SK-N-SH (cell line): ENCODE measurements around the gene CLMN. TPM values are rescaled to one million over a fixed set of nuclear protein-coding genes. Genes with fewer than 3 reads are reported as not detected.

ENCODE experiments used
- CTCF ChIA-PET: fragments of 300-600, 350-600 bp; formaldehyde crosslinking; extraction: SDS; loops from one replicate; lab custom pipeline; 2021; lab: Yijun Ruan, JAX
- POLR2A ChIA-PET: fragments of 350-600 bp; sonication (Branson Sonifier 250); formaldehyde crosslinking; extraction: SDS; loops from one replicate; lab custom pipeline; 2020; ENCODE audit warnings: antibody characterized with exemption, inconsistent platforms; lab: Yijun Ruan, JAX
- DNase-seq: peaks from one replicate; pipeline ENCODE4 v3.0.0; 2012
- H2AFZ ChIP-seq: fragments of 200-600 bp; sonication (generic); 2 replicates; pipeline ENCODE4 v1.8.1; 2016; ENCODE audit warnings: antibody characterized with exemption, mild to moderate bottlenecking, low read depth
- H3F3A ChIP-seq: fragments of 200-600 bp; sonication (generic); replicated peaks from 2 replicates; pipeline ENCODE3; 2016; ENCODE audit warnings: antibody characterized with exemption, mild to moderate bottlenecking; ENCODE audit not compliant: insufficient read depth
- H3K27ac ChIP-seq, 2 experiments: fragments of 200-500 bp in 1 of 2; fragments of 200-600 bp in 1 of 2; sonication (Bioruptor generic) in 1 of 2; sonication (generic), shearing (Covaris generic) in 1 of 2; 2 replicates each; pipeline versions ENCODE4 v1.5.1 to v1.6.1; 2014 to 2016; ENCODE audit warnings: low read depth in 2 of 2, inconsistent platforms in 1 of 2, low read length in 1 of 2, mild to moderate bottlenecking in 1 of 2, mixed read lengths in 1 of 2
- H3K27me3 ChIP-seq: fragments of 200-600 bp; sonication (generic), shearing (Covaris generic); 2 replicates; pipeline ENCODE4 v1.6.1; 2016; ENCODE audit warnings: mixed run types; ENCODE audit not compliant: insufficient read depth
- H3K36me3 ChIP-seq, 2 experiments: fragments of 200-500 bp in 1 of 2; fragments of 200-600 bp in 1 of 2; sonication (Bioruptor generic) in 1 of 2; sonication (generic) in 1 of 2; replicated peaks in 1 of 2; 2 replicates each; pipeline versions ENCODE3 to v1.5.1; 2014 to 2016; ENCODE audit warnings: low read length in 1 of 2, mild to moderate bottlenecking in 1 of 2; ENCODE audit not compliant: insufficient read depth in 2 of 2, control insufficient read depth in 1 of 2
- H3K4me1 ChIP-seq, 2 experiments: fragments of 200-500 bp in 1 of 2; fragments of 200-600 bp in 1 of 2; sonication (Bioruptor generic) in 1 of 2; sonication (generic), shearing (Covaris generic) in 1 of 2; 2 replicates each; pipeline versions ENCODE4 v1.5.1 to v1.6.1; 2014 to 2016; ENCODE audit warnings: low read depth in 1 of 2, low read length in 1 of 2, mixed run types in 1 of 2; ENCODE audit not compliant: insufficient read depth in 2 of 2, control insufficient read depth in 1 of 2
- H3K4me2 ChIP-seq: fragments of 200-600 bp; sonication (generic), shearing (Covaris generic); 2 replicates; pipeline ENCODE4 v1.6.1; 2017; ENCODE audit warnings: mixed run types
- H3K4me3 ChIP-seq, 2 experiments: fragments of 200-500 bp in 1 of 2; fragments of 200-600 bp in 1 of 2; sonication (Bioruptor generic) in 1 of 2; sonication (generic), shearing (Covaris generic) in 1 of 2; 2 replicates each; pipeline versions ENCODE4 v1.5.1 to v1.8.1; 2014 to 2016; ENCODE audit warnings: low read depth in 2 of 2, inconsistent platforms in 1 of 2, low read length in 1 of 2, mild to moderate bottlenecking in 1 of 2, mixed read lengths in 1 of 2, moderate library complexity in 1 of 2
- H3K79me2 ChIP-seq: fragments of 200-600 bp; sonication (generic); 2 replicates; pipeline ENCODE4 v1.8.1; 2017; ENCODE audit warnings: mild to moderate bottlenecking; ENCODE audit not compliant: insufficient read depth
- H3K9ac ChIP-seq: fragments of 200-600 bp; sonication (generic); 2 replicates; pipeline ENCODE4 v1.6.1; 2017; ENCODE audit warnings: mixed run types
- H3K9me2 ChIP-seq: fragments of 200-600 bp; sonication (generic); 2 replicates; pipeline ENCODE4 v1.6.1; 2017; ENCODE audit warnings: mixed run types
- H3K9me3 ChIP-seq: fragments of 200-600 bp; sonication (generic); 2 replicates; pipeline ENCODE4 v1.6.1; 2017; ENCODE audit warnings: mixed run types, mild to moderate bottlenecking, moderate library complexity
- H4K20me1 ChIP-seq: fragments of 200-600 bp; sonication (generic); 2 replicates; pipeline ENCODE4 v1.6.1; 2017; ENCODE audit warnings: mild to moderate bottlenecking, mixed run types; ENCODE audit not compliant: insufficient read depth
- CHD2 ChIP-seq: fragments of 150-350 bp; IDR thresholded peaks from 2 replicates; pipeline ENCODE4 v1.6.1; 2018; ENCODE audit warnings: low read length; ENCODE audit not compliant: partially characterized antibody
- ELF1 ChIP-seq: IDR thresholded peaks from 2 replicates; pipeline ENCODE4 v1.4.0; 2012
- EP300 ChIP-seq, 2 experiments: IDR thresholded peaks; 2 replicates each; pipeline versions ENCODE4 v1.4.0 to v1.6.1; 2012; ENCODE audit warnings: borderline replicate concordance in 1 of 2, low read depth in 1 of 2, low read length in 1 of 2
- EZH2phosphoT487 ChIP-seq: fragments of 200-600 bp; sonication (generic); IDR thresholded peaks from 2 replicates; pipeline ENCODE4 v1.6.1; 2017; ENCODE audit warnings: low read depth, mixed run types, mild to moderate bottlenecking, antibody characterized with exemption, moderate library complexity, borderline replicate concordance
- FOSL2 ChIP-seq: IDR thresholded peaks from 2 replicates; pipeline ENCODE4 v1.4.0; 2012; ENCODE audit warnings: low read depth, mild to moderate bottlenecking, moderate library complexity, borderline replicate concordance
- FOXM1 ChIP-seq: IDR thresholded peaks from 2 replicates; pipeline ENCODE4 v1.4.0; 2012; ENCODE audit warnings: low read depth, mild to moderate bottlenecking
- GABPA ChIP-seq: IDR thresholded peaks from 2 replicates; pipeline ENCODE4 v1.4.0; 2012; ENCODE audit warnings: low read depth, mild to moderate bottlenecking
- IRF3 ChIP-seq: fragments of 150-350 bp; IDR thresholded peaks from 2 replicates; pipeline ENCODE4 v1.6.1; 2016; ENCODE audit warnings: mild to moderate bottlenecking, low read depth, low read length
- JUND ChIP-seq: IDR thresholded peaks from 2 replicates; pipeline ENCODE4 v1.4.0; 2012
- NFIC ChIP-seq: IDR thresholded peaks from 2 replicates; pipeline ENCODE4 v1.4.0; 2012; ENCODE audit warnings: borderline replicate concordance
- NRF1 ChIP-seq: IDR thresholded peaks from 2 replicates; pipeline ENCODE4 v1.6.1; 2012; ENCODE audit warnings: low read depth, mild to moderate bottlenecking, low read length
- RAD21 ChIP-seq: IDR thresholded peaks from 2 replicates; pipeline ENCODE4 v1.6.1; 2012; ENCODE audit warnings: mild to moderate bottlenecking, low read length
- RCOR1 ChIP-seq: fragments of 150-350 bp; IDR thresholded peaks from 2 replicates; pipeline ENCODE4 v1.6.1; 2017; ENCODE audit warnings: antibody characterized with exemption, low read length
- RFX5 ChIP-seq: IDR thresholded peaks from 2 replicates; pipeline ENCODE4 v1.6.1; 2012; ENCODE audit warnings: mild to moderate bottlenecking, improper control_type of control experiment, low read length
- SIN3A ChIP-seq: IDR thresholded peaks from 2 replicates; pipeline ENCODE4 v1.6.1; 2012; ENCODE audit warnings: low read depth, mild to moderate bottlenecking, low read length, moderate library complexity, borderline replicate concordance
- TCF12 ChIP-seq: IDR thresholded peaks from 2 replicates; pipeline ENCODE4 v1.4.0; 2012
- TEAD4 ChIP-seq: IDR thresholded peaks from 2 replicates; pipeline ENCODE4 v1.4.0; 2012; ENCODE audit warnings: mild to moderate bottlenecking, borderline replicate concordance; ENCODE audit not compliant: insufficient read depth
- USF2 ChIP-seq: fragments of 150-350 bp; IDR thresholded peaks from 2 replicates; pipeline ENCODE4 v1.6.1; 2017; ENCODE audit warnings: antibody characterized with exemption, low read length, low read depth, borderline replicate concordance
- YY1 ChIP-seq: IDR thresholded peaks from 2 replicates; pipeline ENCODE4 v1.4.0; 2012; ENCODE audit warnings: low read depth, mild to moderate bottlenecking
- WGBS: methylation state at CpG from one replicate; pipeline ENCODE4 v1.1.6; 2017; ENCODE audit warnings: low lambda C conversion rate; 5-methylcytosine and 5-hydroxymethylcytosine counted together
- polyA plus RNA-seq, 3 experiments: library from polyadenylated mRNA; depleted of rRNA; stranded (reverse); fragments of >200 nt; gene quantifications; 2 replicates each; pipeline ENCODE4 v1.2.3, GENCODE V29; 2012
- TF ChIP-seq, protein P1 (sequence below): fragments of 200-600 bp; sonication (generic); IDR thresholded peaks from 2 replicates; pipeline ENCODE4 v1.6.1; 2017; ENCODE audit warnings: antibody characterized with exemption, mild to moderate bottlenecking, moderate library complexity
- TF ChIP-seq, protein P2 (sequence below): IDR thresholded peaks from 2 replicates; pipeline ENCODE4 v1.4.0; 2012; ENCODE audit warnings: low read depth
- TF ChIP-seq, protein P3 (sequence below): IDR thresholded peaks from 2 replicates; pipeline ENCODE4; 2012

Gene CLMN
- polyA plus RNA-seq, 1 of the 3 experiments (the other 2 are of a cell fraction) = 1.4 TPM

- Histone ChIP-seq H3K9ac (no peak overlapping the region), H4K20me1 (no peaks in the 10 kb centered on the region), H3K4me1 (peaks cover 6 to 12% of the 10 kb centered on the region in 2 experiments; a peak in 2 of 4 replicates), H3K4me2 (no peak overlapping the region), H3K79me2 (no peaks in the 10 kb centered on the region), H3K27me3 (no peaks in the 10 kb centered on the region), H3K4me3 (no peak overlapping the region), H2AFZ (no peak overlapping the region), H3K9me2 (no peaks in the 10 kb centered on the region), H3F3A (no peaks in the 10 kb centered on the region), H3K36me3 (no peaks in the 10 kb centered on the region), H3K9me3 (no peaks in the 10 kb centered on the region), H3K27ac (no peak overlapping the region)
- CTCF ChIA-PET = interaction anchor here (0.7 to 0.9 kb wide), 2 partner anchors 11 to 27 kb away, joined by 3 read pairs; no protein-coding TSS in a partner anchor
- no peak for DNase-seq
- 89% methylated on average over 3 of the region's 5 CpGs for WGBS
- POLR2A ChIA-PET = no interaction called here
- TF ChIP-seq NFIC = no peak
- no peak for TF ChIP-seq TCF12
- no peak for TF ChIP-seq ELF1
- TF ChIP-seq TEAD4 = no peak
- no peak for TF ChIP-seq FOSL2
- no peak for TF ChIP-seq RFX5
- no peak for TF ChIP-seq SIN3A
- TF ChIP-seq JUND = no peak
- TF ChIP-seq, protein P1, sequence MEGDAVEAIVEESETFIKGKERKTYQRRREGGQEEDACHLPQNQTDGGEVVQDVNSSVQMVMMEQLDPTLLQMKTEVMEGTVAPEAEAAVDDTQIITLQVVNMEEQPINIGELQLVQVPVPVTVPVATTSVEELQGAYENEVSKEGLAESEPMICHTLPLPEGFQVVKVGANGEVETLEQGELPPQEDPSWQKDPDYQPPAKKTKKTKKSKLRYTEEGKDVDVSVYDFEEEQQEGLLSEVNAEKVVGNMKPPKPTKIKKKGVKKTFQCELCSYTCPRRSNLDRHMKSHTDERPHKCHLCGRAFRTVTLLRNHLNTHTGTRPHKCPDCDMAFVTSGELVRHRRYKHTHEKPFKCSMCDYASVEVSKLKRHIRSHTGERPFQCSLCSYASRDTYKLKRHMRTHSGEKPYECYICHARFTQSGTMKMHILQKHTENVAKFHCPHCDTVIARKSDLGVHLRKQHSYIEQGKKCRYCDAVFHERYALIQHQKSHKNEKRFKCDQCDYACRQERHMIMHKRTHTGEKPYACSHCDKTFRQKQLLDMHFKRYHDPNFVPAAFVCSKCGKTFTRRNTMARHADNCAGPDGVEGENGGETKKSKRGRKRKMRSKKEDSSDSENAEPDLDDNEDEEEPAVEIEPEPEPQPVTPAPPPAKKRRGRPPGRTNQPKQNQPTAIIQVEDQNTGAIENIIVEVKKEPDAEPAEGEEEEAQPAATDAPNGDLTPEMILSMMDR = no peak
- TF ChIP-seq, protein P2, sequence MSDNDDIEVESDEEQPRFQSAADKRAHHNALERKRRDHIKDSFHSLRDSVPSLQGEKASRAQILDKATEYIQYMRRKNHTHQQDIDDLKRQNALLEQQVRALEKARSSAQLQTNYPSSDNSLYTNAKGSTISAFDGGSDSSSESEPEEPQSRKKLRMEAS = no peak
- TF ChIP-seq FOXM1 = no peak
- TF ChIP-seq IRF3 = no peak
- TF ChIP-seq USF2 = no peak
Measured at GRCh38 chr14:95286645-95287044, 33.1 kb downstream of the CLMN start.

- WGBS = 77% methylated on average over 4 of the region's 4 CpGs
- H3K4me2 ChIP-seq = no peak overlapping the region
- H4K20me1 ChIP-seq = no peaks in the 10 kb centered on the region
- ChIA-PET POLR2A (no interaction called here), CTCF (interaction anchor here (0.7 kb wide), 1 partner anchor 147 kb away, joined by 4 read pairs; no protein-coding TSS in a partner anchor)
- no peak overlapping the region for H2AFZ ChIP-seq
- H3K27me3 ChIP-seq = no peaks in the 10 kb centered on the region
- H3K9me3 ChIP-seq = no peaks in the 10 kb centered on the region
- no peaks in the 10 kb centered on the region for H3K79me2 ChIP-seq
- DNase-seq = no peak
- no peak overlapping the region for H3K4me3 ChIP-seq
- H3F3A ChIP-seq = no peaks in the 10 kb centered on the region
- no peaks in the 10 kb centered on the region for H3K36me3 ChIP-seq
- H3K9ac ChIP-seq = no peak overlapping the region
- H3K4me1 ChIP-seq = peaks cover 0 to under 1% of the 10 kb centered on the region in 2 experiments; a peak in 2 of 4 replicates
- no peak overlapping the region for H3K27ac ChIP-seq
- H3K9me2 ChIP-seq = no peaks in the 10 kb centered on the region
- TF ChIP-seq, protein P3, sequence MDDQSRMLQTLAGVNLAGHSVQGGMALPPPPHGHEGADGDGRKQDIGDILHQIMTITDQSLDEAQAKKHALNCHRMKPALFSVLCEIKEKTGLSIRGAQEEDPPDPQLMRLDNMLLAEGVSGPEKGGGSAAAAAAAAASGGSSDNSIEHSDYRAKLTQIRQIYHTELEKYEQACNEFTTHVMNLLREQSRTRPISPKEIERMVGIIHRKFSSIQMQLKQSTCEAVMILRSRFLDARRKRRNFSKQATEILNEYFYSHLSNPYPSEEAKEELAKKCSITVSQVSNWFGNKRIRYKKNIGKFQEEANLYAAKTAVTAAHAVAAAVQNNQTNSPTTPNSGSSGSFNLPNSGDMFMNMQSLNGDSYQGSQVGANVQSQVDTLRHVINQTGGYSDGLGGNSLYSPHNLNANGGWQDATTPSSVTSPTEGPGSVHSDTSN = no peak
- TF ChIP-seq NRF1 = no peak
- TF ChIP-seq FOXM1 = no peak
- no peak for TF ChIP-seq CHD2
- TF ChIP-seq EP300 (IDR thresholded peaks at IDR 0.05; ENCODE audit: borderline replicate concordance in 1 of 2, low read depth in 1 of 2, low read length in 1 of 2) = no peak
- no peak for TF ChIP-seq RCOR1
- no peak for TF ChIP-seq EZH2phosphoT487
- TF ChIP-seq JUND = no peak
- TF ChIP-seq, protein P1 = no peak
- no peak for TF ChIP-seq GABPA
- no peak for TF ChIP-seq YY1
- no peak for TF ChIP-seq RAD21
Measured at GRCh38 chr14:95285566-95285965, 34.1 kb downstream of the CLMN start.
